ENCODE results near the gene HOXA11.

Gene HOXA11

DNA sequence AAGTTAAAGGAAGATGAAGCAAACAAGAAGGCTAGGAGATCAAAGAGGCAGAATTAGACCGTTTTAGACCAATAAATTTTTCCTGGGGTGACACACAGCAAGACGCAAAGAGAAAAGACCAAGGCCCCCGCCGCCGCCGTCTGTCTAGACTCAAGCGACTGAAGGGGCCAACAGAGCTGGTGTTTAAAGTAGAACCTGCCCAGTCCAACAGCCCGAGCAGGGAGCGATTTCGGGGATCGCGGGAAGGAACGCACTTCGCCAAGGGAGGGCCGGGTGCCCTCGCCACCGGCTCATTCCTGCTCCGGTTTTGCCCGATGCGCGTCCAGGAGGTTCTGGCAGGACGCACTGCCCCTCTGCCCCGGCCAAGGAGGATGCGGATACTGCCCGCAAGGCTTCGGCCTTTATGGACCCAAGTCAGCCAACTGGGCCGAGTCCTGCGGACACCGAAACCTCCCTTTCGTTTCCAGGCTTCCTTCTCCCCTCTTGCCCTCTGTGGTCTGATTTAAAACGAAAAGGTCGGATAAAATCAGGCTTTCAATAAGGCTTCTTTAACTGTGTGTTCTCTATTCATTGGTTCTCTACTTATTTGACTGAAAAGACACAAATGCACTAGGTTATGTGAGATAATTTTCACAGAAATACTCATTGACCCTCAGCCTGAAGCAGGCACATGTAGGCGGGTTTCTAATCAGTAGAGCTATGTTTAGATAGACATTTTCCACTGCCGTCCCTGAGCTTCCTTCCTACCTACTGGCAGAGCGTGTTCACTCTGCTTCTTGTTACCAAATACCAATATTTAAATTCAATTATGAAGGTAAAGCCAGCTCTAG, 26.4 kb downstream of the HOXA11 start:
- no peak for DNase-seq (ENCODE audit: low spot score)

DNA sequence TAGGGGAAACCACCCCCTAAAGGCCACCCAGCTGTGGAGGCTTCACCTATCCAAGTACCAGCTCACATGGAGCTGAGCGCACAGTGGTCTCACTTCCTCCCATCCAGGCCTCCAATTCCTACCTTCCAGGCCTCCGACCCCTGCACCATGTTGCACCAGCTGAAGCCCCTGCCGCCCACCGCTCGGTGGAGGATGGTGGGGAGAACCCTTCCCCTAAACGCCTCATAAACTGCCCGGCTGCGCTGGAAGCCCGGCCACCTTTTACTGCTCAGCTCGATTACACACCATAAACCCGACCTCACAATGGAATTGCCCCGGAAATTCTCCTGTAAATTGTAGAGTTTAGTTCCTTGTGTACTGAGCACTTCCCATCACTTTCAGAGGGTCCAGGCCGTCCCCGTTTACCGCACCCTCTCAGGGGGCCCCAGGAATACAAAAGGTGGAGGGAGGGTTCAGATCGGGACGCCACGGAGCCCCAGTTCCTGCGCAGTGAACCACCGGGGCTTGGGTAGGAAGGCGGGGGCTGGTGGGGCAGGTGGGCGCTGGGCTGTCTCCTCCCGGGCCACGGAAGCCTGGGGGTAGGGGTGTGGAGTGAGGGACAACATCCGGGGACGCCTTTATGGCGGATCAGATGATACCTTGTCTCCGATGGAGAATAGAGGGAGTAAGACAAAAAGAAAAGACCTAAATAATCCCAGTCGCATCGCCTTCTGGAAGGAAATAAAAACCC, 27.2 kb downstream of the HOXA11 start:
- no peak for DNase-seq (ENCODE audit: low spot score)

DNA sequence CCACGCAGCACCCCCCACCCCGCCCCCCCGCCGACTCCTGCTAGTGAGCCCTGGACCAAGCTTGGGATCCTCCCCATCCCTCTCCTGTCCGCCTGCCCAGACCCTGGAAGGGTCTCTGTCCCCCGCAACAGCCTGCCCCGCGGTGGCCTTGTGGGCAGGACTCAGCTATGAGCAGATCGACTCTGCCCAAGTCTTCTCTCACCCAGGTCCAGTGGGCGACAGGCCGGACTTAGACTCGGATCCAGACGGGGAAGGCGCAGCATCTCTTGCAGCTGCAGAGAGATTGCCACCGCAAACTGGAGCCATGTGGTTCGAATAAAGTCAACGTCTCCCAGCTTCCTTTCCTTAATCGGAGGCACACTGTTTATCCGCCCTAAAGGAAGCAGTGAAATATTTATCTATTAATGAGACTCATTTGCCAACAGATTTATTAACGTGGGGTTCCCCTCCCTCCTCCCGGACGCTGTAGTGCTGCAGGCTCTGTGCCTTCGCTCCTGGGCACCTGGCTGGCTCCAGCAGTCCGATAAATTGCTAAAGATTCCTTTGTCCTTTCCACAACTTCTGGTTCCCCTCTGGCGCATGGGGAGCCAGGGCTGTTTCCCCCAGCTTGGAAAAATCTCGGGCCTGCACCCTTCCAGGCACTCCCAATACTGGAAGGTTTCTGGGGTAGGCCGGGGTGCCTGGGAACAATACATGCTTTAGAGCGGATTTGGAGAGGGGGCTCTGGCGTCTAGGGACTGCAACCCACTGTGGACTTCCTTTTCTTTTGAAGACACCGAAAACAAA, 27.9 kb downstream of the HOXA11 start:
- peak; percentile 52 for DNase-seq (ENCODE audit: low spot score)

DNA sequence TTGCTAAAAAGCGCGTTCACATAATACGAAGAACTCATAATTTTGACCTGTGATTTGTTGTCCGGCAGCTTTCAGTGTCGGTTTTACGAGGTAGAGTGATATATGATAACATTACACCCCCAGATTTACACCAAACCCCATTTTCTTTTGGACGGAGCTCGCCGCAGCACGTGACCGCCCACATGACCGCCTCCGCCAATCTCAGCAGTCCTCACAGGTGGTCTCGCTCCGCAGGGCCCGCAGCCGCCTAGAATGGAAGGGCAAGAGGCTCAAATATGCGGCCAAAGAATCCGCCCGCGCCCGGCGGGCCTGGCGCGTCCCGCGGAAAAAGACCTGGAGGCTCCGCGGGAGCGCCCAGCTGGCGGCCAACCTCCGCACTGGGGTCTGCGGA, 28.5 kb downstream of the HOXA11 start, which contains the start of gene HOXA7:
Gene HOXA7, minus strand, starts transcription at position 168 of the 391 bp plus-strand sequence. Its CDS starts 130 bp downstream, at position 38.
- DNase-seq (ENCODE audit: low spot score): peak; percentile 72

DNA sequence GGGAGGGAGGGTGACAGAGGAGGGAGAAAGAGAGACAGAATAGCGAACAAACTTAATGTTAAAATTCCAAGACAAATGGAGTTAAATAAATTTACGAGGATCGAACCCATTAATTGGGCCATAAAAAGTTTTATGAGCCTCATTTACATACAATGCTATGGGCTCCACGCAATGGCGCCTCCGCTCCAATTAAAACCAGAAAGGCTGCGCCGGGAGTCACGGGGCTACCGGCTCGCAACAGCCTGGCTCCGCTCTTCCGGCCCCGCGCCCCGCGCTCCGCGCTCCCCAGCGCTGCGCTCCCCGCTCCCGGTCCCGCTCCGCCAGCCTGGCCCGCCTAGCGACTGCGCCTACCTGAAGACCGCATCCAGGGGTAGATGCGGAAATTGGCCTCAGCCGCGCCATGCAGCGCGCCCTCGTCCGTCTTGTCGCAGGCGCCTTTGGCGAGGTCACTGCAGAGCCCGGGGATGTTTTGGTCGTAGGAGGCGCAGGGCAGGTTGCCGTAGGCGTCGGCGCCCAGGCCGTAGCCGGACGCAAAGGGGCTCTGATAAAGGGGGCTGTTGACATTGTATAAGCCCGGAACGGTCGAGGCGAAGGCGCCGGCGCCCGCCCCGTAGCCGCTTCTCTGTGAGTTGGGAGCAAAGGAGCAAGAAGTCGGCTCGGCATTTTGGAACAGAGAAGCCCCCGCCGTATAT, 29.1 kb downstream of the HOXA11 start:
- peak; percentile 54 for DNase-seq (ENCODE audit: low spot score)

DNA sequence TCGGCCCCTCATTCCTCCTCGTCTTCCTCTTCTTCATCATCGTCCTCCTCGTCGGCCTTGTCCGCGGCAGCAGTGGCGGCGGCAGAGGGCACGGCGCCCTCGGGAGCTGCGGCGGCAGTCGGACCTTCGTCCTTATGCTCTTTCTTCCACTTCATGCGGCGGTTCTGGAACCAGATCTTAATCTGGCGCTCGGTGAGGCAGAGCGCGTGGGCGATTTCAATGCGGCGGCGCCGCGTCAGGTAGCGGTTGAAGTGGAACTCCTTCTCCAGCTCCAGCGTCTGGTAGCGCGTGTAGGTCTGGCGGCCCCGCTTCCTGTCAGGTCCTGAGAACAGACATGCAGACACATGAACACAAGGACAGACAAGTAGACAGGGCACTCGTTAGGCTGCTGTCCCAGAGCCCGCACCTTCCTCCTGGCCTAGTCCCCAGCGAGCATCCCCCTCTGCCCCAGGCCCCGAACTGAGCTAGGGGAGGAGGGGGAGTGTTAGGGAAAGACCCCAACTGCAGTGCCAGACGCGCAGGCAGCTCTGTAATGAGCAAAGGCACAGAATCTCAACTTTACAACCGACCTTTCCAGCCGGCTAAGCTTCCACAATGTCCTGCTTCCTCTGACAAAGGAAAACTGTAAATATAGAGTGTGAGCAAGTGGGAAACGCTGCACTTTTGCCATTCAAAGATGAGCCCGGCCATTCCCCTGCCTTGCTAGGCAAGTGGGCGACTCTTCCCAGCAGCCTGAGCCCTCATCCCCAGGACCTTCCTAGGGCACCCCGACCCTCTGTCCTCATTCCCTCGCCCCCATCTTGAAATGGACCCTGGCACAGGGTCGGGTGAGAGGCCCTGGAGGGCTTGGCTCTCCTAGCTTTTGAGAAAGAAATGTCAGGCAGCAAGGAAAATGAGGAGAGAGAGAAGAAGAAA, 29.9 kb downstream of the HOXA11 start:
- DNase-seq (ENCODE audit: low spot score): peak; percentile 51

DNA sequence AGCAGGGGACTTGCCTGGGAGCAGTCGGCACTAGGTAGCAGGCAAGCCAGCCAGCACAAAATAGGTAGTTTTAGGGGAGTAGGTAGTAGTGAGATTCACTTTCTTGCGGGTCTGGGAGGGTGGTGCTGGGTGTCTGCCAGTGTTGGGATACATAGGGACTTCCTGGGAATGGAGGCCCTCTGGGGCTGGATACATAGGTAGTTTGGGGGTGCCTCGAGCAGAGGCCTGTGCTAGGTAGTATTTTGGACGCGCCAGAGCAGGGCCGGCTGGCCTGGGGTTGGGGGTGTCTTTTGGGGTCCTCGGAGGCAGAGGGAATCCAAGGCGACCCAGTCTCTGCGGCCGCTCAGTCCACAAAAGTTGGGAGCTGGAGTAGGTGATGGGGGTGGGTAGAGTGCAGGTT, 30.7 kb downstream of the HOXA11 start:
- DNase-seq (ENCODE audit: low spot score): peak; percentile 44

DNA sequence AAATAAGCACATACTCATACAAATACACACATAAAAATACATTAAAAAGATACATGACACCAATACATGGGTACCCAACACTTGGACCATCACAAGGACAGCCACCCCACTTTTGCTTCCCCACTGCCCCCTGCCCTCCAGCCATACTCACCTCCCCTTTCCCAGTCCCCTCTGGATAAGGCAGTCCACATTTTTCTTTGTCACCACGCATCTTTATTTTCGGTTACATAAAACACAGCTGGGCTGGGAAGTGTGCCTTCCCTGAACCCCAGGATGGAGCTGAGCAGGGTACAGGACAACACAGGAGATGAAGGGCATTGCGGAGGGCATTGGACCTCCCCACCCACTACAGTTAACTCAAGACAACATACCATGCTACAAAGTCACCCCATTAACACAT, 31.5 kb downstream of the HOXA11 start:
- no peak for DNase-seq (ENCODE audit: low spot score)

DNA sequence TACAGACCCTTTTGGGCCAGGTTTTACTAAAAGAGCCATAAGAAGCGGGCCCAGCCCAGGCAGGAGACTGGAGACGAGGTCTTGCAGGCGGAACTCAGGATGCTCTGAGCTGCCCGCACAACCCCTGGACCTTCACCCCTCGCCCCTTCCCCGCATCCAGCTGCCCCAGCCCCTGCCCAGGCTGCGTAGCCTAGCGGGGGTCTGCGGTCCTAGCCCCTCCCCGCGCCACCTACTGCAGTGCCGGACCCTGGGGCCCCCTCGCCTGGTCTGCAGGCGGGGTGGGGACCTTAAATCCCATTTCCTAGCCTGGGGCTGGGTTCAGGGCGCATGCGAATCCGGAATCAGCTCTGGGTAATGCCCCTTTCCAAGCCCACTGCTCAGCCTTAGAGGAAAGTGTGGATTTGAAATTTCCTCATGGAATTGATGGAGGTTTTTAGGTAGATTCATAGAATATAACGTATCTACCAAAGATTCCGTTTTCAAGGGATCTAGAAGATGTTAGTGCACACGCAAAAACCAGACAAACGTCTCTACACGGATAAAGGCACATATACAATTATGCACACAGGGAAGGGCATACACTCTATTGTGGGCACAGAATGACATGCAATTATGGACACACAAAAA, 32.1 kb downstream of the HOXA11 start:
- DNase-seq (ENCODE audit: low spot score): peak; percentile 44

DNA sequence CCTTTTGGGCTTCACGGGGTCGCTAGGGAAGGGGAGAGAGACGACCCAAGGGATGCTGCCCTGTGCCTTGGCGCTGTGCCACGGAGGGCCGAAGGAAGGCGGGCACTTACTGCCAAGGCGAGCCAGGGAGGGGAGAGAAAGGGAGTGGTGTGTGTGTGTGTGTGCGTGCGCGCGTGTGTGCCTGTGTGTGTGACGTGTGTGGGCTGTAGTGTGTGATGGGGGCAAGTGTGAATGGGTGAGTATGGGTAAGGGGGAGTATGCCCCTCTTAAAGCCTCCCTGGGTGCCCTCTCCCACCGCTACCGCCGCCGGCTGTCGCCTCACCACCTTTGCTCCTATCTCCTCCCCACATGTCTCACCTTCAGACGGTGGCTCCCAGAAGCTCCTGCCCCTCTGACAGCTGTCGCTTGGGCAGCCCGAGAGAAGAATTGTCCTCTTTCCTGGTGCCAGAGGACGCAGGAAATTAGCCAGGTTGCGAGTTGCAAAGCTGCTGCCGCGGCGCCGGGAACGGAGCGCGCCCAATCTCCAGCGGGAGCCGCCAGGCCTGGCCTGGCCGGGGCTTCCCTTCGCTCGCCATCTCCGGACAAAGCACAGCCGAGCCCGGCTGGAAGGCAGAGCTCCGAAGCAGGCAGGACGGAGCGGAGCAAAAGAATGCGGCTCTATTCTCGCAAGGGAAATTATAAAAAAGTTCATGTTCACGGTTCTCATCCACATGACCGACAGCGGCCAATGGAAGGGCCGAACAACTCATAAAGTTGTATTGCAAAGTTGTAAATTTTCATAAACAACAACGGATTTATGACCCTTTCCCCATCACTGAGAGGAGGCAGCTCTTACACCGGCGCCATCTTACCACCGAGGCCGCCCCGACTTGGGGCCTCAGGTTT, 32.9 kb downstream of the HOXA11 start, which contains the start of gene HOXA3:
Gene HOXA3, minus strand, starts transcription at position 653 of the 885 bp plus-strand sequence. CDS start 41,943 bp downstream, outside the sequence.
- peak; percentile 45 for DNase-seq (ENCODE audit: low spot score)

DNA sequence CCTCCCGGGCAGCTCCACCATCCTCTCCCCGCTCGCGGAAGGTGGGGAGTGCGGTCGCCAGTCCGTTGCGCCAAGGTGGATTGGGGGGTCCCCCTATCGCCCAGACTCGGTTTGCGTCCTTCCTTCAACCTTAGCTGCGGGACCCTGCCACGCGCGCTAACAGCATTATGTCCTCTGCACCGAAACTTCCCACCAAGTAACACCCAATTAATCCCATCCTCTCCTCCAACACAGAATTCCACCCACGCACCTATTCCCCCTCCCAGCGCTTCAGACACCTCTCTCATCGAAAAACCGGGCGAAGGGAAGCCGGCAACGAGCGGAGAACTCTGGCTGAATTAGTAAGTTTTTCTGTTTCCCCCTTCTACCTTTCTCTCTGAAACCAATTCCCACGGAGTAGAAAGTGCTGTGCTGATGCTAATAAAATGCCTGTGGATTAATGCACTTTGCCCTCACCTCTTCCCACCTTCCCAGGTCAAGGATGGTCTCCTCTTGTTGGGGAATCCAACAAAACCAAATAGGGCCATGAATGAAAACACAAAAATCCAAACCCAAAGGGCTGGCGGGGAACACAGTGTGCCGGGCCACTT, 33.6 kb downstream of the HOXA11 start:
- peak; percentile 23 for DNase-seq (ENCODE audit: low spot score)

DNA sequence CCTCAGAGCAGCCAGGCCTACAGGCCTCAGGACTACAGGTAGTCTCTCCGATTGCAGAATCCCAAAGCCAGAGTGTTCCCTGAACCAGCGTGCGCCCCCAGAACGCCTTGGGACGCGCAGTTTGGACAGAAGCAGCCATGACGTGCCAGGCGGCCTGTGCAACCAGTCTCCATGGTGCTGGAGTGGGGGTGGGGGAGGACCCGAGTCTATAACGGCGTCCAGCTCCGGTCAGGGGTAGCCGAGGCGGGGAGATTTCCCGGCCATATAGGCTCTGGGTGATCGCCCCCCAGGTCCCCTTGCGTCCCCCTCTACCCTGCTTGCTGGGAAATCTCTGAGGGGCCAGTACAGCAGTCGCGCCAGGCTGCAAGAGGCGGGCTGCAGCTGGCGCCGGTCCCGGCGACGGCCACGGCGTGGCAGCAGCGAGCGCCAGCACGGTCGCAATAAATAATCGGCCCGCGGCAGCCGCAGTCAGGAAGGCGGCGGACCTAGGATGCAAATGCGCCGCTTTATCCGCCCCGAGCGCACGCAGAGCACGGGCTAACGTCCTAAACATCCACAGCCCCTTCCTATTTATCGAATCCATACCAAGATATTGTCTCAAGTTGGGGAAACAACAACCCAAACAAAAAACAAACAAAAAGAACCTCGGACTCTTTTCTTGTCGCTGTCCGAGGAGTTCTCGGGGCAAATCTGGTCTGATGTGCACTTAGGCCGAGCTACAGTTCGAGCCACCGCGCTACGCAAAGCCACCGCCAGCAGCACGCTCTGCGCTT, 34.3 kb downstream of the HOXA11 start:
- DNase-seq (ENCODE audit: low spot score): peak; percentile 86

DNA sequence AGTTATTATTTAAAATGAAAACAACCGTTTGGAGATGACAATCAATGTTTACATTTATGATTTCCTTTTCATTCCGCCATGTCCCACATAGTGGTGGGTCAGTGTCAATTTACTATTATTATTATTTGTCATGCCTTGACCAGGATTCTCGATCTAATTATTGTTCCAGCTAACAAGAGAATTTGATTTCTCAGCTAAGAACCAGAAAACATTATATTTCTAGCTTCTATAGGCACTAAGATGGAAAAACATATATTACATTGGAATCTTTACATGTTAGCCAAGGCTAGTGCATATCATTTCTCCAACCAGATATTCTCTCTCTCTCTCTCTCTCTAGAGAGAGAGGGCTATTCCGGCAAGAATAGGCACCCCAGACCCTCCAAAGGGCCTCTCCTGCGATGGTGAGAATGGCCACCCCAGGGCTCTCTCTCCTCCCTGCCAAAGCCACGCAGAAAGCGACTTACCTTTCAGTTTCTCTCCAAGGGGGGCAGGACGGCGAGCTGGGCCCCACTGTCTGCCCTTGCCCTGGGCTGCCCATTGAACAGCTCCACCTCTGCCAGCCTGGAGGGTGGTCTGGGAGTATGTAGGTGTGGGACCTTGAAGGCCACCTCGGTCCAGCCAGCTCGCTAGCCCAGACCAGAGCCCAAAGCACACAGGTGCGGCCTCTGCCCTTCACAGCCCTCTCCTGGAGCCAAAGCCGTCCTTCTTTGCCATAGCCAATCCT, 35.0 kb downstream of the HOXA11 start:
- DNase-seq (ENCODE audit: low spot score): no peak

DNA sequence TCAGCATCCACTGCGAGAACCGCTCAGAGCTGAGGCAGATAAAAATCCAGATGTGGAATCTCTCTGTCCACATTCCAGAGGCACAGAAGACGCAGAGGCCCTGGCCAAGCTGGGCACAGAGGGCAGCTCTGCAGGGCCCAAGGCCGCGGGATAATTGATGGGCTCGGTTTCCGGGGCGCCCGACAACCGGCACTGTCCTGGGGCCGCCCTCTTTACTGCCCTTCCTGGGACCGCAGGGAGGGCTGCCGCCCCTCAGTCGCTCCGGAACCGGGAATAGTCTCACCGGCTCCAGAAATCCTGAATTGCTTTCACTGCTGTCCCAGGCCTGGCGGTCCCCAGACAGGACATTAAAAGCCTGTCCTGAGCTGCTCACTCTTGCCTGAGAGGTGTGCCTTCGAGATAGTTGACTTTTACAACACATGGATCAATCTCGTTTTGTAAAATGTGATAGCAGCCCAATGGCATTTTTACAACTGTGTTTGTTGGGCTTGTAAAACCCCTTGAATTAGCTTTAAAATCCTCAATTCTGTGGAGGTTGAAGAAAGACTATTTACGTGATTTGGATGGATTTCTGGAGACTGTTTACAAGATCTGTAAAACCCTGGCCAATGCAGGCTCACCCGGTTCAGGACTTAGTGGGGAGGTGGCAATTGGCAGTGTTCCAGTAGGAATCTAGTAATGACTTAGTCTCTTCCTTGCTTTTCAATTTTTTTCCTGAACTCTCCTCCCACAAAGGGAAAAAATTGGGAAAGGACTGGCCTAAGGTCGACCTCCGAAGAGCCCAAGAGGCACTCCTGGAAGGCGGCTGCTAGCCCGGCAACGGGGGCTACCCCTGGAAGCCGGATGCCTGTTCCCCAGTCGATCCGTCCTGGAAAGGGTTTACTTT, 36.0 kb downstream of the HOXA11 start:
- DNase-seq (ENCODE audit: low spot score): peak; percentile 41

DNA sequence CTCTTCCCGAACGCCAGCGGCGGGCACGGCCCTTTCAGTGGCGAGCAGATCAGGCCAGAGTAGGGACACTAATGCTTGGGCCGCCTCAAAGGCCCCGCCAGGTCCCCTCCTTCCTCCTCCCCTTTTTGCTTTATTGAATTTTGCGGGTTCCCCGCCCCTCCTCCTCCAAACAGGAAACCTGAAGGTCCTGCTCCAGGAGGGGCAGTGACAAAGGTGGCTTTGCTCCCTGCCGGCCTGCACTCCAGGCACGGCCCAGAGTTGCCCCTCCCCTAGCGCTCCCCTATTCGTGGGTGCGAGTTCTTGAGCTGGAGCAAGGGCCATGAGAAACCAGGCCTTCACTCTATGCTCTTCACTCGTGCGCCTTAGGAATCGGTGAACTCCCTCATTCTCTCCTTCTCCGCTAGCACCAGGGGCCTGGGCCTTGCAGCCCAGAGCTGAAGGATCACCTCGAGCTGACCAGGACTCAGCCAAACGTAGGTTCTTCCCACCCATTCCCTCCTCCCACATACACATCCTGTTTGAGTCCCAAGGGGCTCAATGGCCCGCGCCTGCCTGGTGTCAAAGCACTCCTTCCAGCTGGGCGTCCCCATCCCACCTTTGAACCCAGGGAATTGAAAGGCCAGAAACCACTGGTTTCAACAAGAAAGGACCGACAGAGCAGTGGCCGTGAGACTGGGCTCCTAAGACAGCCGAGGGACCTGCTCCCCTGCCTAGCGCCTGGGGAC, 36.8 kb downstream of the HOXA11 start:
- DNase-seq (ENCODE audit: low spot score): peak; percentile 41

All from ecto neural progenitor cell (in vitro differentiated cells).